ENCODE measurements around the gene C1QTNF8.

- TF ChIP-seq YY1 (IDR thresholded peaks at IDR 0.05) (no peak), CTCF (IDR thresholded peaks at IDR 0.05; ENCODE audit: low read depth, low read length, missing input control) (no peak), RXRA (IDR thresholded peaks at IDR 0.05) (no peak), TAF1 (conservative IDR thresholded peaks at IDR 0.05) (no peak), HNF4G (IDR thresholded peaks at IDR 0.05) (no peak), SP1 (IDR thresholded peaks at IDR 0.05) (no peak), MAX (IDR thresholded peaks at IDR 0.05) (no peak), NR2F2 (IDR thresholded peaks at IDR 0.05) (no peak), RAD21 (IDR thresholded peaks at IDR 0.05) (no peak), REST (IDR thresholded peaks at IDR 0.05) (no peak), FOXA1 (IDR thresholded peaks at IDR 0.05) (no peak)
Measured at GRCh38 chr16:1050516-1050915, 45.5 kb downstream of the C1QTNF8 start.

Data from liver (tissue), 3 donors.